Inflammatory macrophage treated with lipopolysaccharide for 4 hours (primary cell): ENCODE measurements around the gene KDM2A.

Source experiments
- DNase-seq: peaks from one replicate; pipeline ENCODE4 v3.0.0-alpha.2; 2020

The KDM2A gene

DNA sequence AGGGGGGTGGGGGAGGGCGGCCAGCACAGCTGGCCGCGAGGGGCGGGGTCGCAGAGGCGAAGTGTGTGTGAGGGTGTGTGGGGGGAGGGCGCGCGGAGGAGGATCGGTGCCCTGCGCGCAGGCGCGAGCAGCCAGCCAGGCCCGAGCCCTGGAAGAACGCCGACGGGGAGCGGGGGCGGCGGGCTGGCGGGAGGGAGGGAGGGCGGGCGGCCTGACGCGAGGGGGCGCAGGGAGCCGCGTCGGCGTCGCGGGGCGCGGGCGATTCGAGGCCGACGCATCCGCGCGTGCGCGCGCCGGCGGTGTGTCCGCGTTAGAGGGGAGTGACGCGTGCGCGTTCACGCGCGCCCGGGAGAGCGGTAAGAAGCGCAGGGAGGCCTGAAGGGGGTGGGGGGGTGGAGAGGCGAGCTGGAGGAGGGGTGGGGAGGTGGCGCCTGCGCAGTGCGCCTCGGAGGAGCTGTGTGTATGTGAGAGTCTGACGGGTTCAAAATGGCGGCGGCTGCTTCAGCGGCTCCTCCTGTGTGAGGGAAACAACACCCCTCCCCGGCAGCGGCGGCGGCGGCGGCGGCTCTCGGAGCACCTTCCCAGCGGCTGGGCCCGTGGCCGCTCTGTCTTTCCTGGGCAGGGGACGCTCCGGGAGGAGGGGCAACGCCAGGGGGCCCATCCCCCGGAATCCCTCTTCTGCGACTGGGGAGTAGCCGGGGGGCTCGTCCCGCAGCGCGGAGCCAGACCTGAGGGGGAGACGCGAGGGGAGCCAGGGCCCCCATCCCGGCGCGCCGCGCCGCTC lies at the start of gene KDM2A:
KDM2A (plus strand) TSS at position 463 of the 784 bp plus-strand sequence. CDS start 2,054 bp downstream, outside the sequence.
- DNase-seq = peak; percentile 99

- DNase-seq = peak; percentile 76
These were observed 47.4 kb upstream of the KDM2A start for GRCh38 chr11:67071420-67072284.

DNA sequence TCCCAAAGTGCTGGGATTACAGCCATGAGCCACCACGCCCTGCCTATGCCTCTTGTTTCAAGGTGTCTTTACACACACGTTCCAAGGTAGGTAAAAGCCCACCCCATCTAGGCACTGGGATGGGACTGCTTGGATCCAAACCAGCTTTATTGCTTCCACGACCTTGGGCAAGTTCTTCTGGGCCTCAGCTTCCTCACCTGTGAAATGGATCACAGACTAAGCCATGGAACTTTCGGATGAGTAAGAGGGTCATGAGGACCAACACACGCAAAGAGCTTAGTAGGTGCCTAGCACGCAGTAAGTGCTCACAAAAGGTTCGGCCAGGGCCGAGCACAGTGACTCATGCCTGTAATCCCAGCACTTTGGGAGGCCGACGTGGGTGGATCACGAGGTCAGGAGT lies 46.8 kb upstream of the KDM2A start:
- no peak for DNase-seq

DNA sequence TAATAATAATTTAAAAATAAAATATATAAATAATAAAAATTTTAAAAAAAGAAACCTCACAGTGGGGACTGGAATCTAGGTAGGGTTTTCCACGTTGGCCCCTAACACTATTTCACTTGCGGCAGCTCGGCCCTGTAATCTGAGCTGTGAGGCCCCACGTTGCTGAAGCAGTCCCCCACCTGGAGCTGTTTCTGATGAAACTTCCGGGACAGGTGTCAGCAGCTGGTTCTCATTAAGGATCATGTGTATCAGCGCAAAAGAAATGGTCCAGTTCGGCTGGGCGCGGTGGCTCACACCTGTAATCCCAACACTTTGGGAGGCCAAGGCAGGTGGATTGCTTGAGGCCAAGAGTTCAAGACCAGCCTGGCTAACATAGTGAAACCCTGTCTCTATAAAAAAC lies 45.2 kb upstream of the KDM2A start:
- no peak for DNase-seq

DNA sequence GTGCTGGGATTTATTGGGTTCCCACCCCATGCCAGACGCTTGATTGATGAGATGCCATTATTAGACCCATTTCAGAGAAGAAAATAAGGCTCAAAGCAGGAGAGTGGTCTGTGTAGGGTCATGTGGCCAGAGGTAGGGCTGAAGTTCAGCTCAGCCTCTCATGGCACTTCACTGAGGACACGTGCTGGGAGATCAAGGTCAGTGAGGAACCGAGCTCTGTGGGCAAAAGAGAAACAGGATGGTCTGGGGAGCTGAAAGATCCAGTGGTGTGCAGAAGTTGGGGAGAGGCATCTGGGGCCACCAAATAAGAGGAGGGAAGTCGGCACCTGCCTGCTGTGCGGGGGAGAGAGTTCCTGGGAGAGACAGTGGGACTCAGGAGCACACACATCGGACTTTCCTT lies 42.9 kb upstream of the KDM2A start:
- peak; percentile 39 for DNase-seq

DNA sequence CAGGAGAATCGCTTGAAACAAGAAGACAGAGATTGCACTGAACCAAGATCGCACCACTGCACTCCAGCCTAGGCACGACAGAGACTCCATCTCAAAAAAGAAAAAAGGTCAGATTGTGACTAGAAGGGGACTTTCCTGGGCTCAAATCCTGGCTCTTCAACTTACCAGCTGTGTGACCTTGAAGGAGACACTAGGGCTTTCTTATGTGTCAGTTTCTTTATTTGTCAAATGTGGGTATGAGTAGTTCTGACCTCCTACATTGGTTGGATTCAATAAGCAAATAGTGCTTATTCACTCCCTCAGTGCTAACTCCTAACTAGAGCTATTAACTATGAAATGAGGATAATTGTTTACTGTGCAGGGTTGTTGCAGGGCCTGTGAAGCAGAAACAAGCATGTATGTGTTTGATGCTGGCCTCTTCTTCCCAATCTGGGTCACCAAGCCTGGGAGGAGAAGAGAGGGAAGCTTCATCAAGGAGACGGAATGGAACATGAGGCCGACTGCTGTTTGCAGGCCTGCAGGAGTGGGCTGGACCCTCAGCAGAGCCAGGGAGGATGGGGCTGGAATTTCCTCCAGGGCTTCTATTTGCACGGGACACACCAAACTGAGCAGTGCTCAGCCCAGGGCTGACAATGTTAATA lies 39.9 kb upstream of the KDM2A start:
- peak; percentile 68 for DNase-seq

DNA sequence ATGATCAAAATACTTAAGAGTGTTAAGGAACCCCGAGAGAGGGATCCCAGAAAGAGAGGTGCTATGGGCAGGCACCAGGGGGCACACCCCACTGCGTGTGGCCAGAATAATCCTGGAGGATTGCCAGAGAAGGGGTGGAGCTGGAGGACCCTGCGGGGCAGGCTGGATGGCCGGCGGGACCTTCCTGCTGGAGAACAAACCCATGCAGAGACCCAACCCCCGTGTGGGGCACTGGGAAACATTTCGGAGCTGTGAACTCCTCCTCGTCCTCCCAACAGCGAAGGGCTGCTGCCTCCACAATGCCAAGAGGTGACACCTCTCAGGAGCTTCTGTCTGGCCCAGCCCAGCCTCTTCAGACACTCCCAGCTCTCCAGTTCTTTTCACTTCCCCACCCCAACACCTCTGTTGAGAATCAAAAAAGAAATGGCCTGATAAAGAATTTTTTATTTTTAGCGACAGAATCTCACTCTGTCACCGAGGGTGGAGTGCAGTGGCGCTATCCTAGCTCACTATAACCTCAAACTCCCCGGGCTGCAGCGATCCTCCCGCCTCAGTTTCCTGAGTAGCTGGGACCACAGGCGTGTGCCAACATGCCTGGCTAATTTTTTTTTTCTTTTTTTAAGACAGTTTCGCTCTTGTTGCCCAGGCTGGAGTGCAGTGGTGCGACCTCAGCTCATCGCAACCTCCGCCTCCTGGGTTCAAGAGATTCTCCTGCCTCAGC lies 36.8 kb upstream of the KDM2A start:
- no peak for DNase-seq

DNA sequence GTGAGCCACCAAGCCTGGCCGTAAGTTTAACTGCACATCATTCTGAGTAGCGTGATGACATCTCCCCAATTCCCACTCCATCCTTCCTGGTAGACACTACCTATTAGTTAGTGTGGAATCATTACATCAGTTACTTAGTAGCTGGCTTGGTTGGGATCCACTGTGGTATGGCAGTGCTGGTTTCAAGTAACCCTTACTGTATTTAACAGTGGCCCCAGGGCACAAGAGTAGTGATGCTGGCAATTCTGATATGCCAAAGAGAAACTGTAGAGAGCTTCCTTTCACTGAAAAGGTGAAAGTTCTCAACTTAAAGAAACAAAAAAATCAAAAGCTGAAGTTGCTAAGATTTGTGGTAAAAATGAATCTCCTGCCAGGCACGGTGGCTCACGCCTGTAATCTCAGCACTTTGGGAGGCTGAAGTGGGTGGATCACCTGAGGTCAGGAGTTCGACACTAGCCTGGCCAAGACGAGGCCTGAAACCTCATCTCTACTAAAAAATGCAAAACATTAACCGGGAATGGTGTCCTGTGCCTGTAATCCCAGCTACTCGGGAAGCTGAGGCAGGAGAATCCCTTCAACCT lies 35.2 kb upstream of the KDM2A start:
- no peak for DNase-seq

- no peak for DNase-seq
These were observed 33.4 kb upstream of the KDM2A start for GRCh38 chr11:67085617-67086016.

- no peak for DNase-seq
These were observed 28.3 kb upstream of the KDM2A start for GRCh38 chr11:67090717-67091116.

DNA sequence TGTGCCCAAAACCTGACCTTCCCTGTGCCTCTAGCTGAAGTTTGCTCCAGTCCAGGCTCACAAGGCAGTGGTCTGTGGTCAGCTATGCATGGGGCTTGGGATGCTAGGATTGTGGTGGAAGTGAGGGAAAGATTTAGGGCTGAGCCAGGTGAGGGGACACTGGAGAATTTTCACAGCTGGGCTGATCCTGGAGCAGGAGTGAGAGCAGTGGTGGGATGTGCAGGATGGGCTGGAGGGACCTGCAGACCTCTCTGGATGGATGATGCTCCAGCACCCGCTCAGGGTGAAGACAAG lies 23.9 kb upstream of the KDM2A start:
- DNase-seq = no peak

DNA sequence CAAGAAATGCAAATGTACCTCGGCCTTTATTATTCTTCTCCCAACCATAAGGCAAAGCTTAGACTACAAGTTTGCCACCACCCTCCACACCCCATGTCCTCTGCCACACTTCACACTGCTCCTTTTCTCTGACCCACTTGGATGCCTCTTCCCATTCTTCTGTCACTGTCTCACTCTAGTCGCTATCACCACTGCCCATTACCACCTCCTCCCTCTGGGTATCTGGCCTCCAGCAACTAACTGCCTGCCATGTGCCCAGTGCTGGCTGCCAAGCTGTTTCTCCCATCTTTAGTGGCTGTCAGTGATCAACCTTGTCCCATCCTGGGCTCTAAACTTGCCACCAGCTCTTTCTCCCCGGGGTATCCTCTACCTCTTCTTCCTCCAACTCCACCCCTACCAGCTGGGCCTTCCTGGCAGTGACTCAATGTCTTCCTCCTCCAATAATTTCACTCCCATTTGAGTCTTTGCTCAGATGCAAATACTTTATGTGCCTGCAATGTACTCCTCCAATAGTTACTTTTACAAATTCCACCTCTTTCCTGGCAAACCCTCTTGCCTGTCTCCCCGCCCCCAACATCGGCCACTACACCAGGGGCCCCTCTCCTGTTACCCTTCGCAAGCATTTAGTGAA lies 20.1 kb upstream of the KDM2A start:
- no peak for DNase-seq

DNA sequence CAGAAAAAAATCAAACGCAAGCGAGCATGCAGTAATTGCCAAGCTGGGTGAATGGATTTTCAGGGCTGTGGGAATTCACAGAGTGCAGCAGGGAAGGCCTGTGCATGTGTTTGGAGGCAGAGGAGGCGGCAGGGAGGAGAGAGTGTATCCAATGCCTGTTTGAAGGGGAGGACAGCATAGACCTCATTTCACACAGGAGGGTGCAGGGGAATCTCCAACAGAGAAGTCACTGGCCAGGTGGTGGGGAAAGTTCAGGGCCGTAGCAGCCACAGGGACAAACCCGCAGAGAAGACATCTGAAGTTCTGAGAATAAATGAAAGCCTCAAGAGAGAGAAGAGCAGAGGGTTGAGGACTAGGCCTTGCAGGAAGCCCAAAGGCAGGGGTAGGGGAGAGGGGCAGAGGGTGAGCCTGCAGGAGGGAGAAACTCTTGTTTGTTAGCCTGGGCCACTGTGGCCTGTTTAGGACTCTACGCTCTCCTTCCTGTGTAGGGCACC lies 19.2 kb upstream of the KDM2A start:
- no peak for DNase-seq

GRCh38 chr11:67102664-67103063 lies 16.4 kb upstream of the KDM2A start:
- no peak for DNase-seq

DNA sequence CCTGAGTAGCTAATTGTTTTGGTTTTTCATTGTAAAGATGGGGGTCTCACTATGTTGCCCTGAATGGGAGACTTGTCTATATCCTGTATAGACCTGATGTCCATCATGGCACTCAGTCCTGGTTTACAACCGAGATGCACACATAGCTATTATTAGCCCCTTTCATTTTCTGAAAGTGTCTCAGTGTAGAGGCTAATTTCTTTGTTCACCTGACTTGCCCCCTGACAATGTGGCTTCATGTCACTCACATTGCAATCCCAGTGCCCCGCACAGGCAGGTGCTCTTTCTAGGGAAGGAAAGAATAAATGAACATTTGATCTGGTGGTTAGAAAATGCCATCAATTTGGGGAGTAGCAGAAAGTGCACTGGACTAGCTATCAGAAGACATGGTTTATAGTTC lies 13.1 kb upstream of the KDM2A start:
- no peak for DNase-seq

- no peak for DNase-seq
These were observed 7.8 kb upstream of the KDM2A start for GRCh38 chr11:67111261-67111660.

DNA sequence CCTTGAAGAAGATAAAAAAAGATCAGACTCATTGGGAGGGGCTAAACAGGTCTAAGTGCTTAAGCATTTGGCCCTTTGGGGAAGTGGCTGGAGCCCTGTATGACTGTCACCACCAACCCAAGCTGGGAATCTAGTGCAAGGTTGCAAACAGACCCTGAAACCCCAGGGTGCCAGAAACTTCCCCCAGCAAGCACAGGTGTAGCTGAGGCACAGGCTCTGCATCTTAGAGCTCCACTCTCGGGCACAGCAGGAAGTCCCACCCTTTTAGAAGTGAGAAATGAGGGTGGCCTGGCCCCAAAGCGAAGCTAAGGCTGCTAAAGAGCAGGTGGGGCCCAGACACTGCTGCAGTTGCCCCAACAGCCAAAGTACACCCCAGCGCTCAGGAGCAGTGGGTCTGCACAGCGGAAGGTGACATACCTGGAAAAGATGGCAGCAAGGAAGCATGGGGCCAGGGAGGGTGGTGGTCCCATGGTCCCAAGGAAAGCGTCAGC lies 5.8 kb upstream of the KDM2A start:
- DNase-seq = peak; percentile 35

DNA sequence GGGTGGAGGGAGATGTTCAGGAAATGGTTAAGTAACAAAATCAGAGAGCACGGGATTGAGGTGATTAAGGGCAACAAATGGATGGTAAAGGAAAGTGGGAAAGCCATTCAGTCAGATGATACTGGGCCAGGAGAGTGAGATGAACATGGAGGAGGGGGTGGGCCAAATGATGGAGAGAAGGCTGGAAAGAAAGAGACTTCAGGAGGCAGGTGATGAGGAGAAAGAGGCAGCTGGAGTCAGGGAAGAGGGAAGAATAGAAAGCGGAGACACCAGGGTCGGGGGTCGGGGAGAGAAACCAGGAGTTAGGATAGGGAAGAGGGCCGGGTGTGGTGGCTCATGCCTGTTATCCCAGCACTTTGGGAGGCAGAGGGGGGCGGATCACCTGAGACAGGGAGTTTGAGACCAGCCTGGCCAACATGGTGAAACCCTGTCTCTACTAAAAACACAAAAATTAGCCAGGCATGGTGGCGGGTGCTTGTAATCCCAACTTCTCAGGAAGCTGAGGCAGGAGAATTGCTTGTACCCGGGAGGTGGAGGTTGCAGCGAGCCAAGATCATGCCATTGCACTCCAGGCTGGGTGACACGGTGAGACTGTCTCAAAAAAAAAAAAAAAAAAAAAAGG lies 4.7 kb upstream of the KDM2A start:
- no peak for DNase-seq

- DNase-seq = no peak
These were observed 2.3 kb upstream of the KDM2A start for GRCh38 chr11:67116758-67117105.

DNA sequence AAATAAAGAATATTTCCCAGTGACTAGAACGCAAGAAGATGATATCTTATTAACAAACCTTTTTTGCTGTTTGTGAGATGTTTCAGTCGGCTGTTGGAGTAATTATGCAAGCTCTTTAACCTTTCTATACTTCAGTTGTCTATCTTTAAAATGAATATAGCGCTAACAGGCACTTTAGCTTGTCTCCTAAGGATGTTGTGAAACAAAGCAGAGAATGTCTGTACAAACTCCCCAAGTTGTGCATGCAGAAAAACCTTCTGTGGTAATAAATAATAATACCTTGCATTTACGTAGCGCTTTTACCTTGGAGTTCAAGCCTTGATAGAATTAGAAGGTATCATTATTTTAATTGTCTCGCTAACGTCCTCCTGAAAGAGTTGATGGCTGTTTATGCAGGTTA lies 1.9 kb upstream of the KDM2A start:
- no peak for DNase-seq

GRCh38 chr11:67117672-67118180 lies 1.3 kb upstream of the KDM2A start:
- DNase-seq = no peak
